Erythroblast (primary cell): ENCODE results near the gene FYN.
A peak's percentile ranks its signal among the peaks of the same experiment; 100 is the strongest.
"Not testable (repeated sequence)": the region's sequence is repeated elsewhere in the genome, so short reads cannot be mapped to it uniquely, and the experiment has no call there.

ENCODE experiments used
- DNase-seq, 2 experiments: peaks; one replicate each; lab custom pipeline; 2025; lab: John Stamatoyannopoulos, UW
- GATA1 ChIP-seq: IDR thresholded peaks from 2 replicates; pipeline ENCODE4 v1.6.1; 2011; ENCODE audit warnings: low read depth, mild to moderate bottlenecking, control low read depth, low read length, moderate library complexity
- POLR2A ChIP-seq: IDR thresholded peaks from 2 replicates; pipeline ENCODE4 v1.6.1; 2011; ENCODE audit warnings: mild to moderate bottlenecking, low read length

FYN gene

GRCh38 chr6:111657146-111657545 lies 216.1 kb downstream of the FYN start:
- no peak for TF ChIP-seq POLR2A
- no peak for TF ChIP-seq GATA1
- DNase-seq, result no peak

GRCh38 chr6:111653979-111654378 lies 219.3 kb downstream of the FYN start:
- DNase-seq, result no peak
- no peak for TF ChIP-seq GATA1
- TF ChIP-seq POLR2A, result no peak

- DNase-seq, result no peak
- no peak for TF ChIP-seq GATA1
- TF ChIP-seq POLR2A, result no peak
Measured at GRCh38 chr6:111653434-111653833, 219.8 kb downstream of the FYN start.

GRCh38 chr6:111652156-111652555 lies 221.1 kb downstream of the FYN start:
- DNase-seq, result no peak
- TF ChIP-seq GATA1, result no peak

- peak; percentile 65 to 82 for DNase-seq
Measured at GRCh38 chr6:111651185-111652034, 221.8 kb downstream of the FYN start.

GRCh38 chr6:111650049-111650448 lies 223.2 kb downstream of the FYN start:
- TF ChIP-seq GATA1, result no peak
- no peak for TF ChIP-seq POLR2A
- no peak for DNase-seq

More at GRCh38 chr6:111651185-111652034, 221.8 kb downstream of the FYN start:
- no peak for TF ChIP-seq POLR2A
- TF ChIP-seq GATA1, result no peak

- no peak for TF ChIP-seq POLR2A
- no peak for TF ChIP-seq GATA1
- no peak for DNase-seq
Measured at GRCh38 chr6:111648100-111648499, 225.2 kb downstream of the FYN start.

- TF ChIP-seq POLR2A, result no peak
- no peak for TF ChIP-seq GATA1
- no peak for DNase-seq
Measured at GRCh38 chr6:111646942-111647341, 226.3 kb downstream of the FYN start.

GRCh38 chr6:111646034-111646433 lies 227.2 kb downstream of the FYN start:
- TF ChIP-seq POLR2A, result no peak
- TF ChIP-seq GATA1, result no peak
- DNase-seq, result no peak

- DNase-seq, result no peak
- TF ChIP-seq POLR2A (no peak), GATA1 (no peak)
Measured at GRCh38 chr6:111644893-111645430, 228.3 kb downstream of the FYN start.

- no peak for TF ChIP-seq POLR2A
- no peak for TF ChIP-seq GATA1
- peak; percentile 69 to 76 for DNase-seq
Measured at GRCh38 chr6:111642463-111643158, 230.6 kb downstream of the FYN start.

GRCh38 chr6:111639266-111639665 lies 234.0 kb downstream of the FYN start:
- no peak for DNase-seq
- TF ChIP-seq POLR2A (no peak), GATA1 (no peak)

GRCh38 chr6:111634981-111635380 lies 238.3 kb downstream of the FYN start:
- not testable (repeated sequence) for DNase-seq

- no peak for DNase-seq
- TF ChIP-seq GATA1 (no peak), POLR2A (no peak)
Measured at GRCh38 chr6:111633822-111634221, 239.4 kb downstream of the FYN start.
